ENCODE results near the gene SLC32A1.

- TF ChIP-seq PATZ1 (CRISPR knock-in tag; IDR thresholded peaks at IDR 0.05; ENCODE audit: borderline replicate concordance), result no peak
- TF ChIP-seq RARB (CRISPR knock-in tag; IDR thresholded peaks at IDR 0.05), result no peak
- TF ChIP-seq TOX (CRISPR knock-in tag; IDR thresholded peaks at IDR 0.05; ENCODE audit: borderline replicate concordance), result no peak
- no peak for TF ChIP-seq ZNF565 (CRISPR knock-in tag; conservative IDR thresholded peaks at IDR 0.05; ENCODE audit: low read depth)
- TF ChIP-seq GLIS3 (CRISPR knock-in tag; IDR thresholded peaks at IDR 0.05), result no peak
Measured at GRCh38 chr20:38680500-38681306, 43.6 kb upstream of the SLC32A1 start.

Measured in SK-N-SH treated with all-trans-retinoic acid at 6 μM for 48 hours (cell line).